ENCODE measurements around the gene INVS. TPM values are rescaled to one million over a fixed set of nuclear protein-coding genes. Genes with fewer than 3 reads are reported as not detected.

The INVS gene
- total and polyA plus RNA-seq, 4 donors, result 5.7 to 28.1 (median 10.0) TPM

DNA sequence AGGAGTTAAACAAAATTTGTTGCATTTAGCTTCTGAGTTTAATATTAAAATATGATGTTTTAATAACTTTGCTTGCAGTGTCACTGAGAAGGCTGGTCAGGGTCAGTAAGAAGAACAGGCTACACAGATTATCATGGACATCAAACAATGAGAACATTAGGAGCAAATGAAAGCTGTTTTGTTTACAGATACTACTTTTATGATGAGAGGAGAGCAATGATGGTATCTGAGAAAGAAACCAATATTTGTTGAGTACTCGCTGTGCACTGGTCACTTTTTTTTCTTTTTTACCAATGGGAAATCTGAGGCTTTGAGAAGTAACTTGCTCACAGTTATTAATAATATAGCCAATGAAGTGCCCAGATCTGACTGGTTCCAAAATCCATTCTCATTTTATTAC is 109.6 kb downstream of the INVS start:
- no peak for DNase-seq (ENCODE audit: low spot score)
- Histone ChIP-seq H3K4me3 (ENCODE audit: low read depth in 1 of 3, low read length in 3 of 3) (no peak overlapping the region), H3K27ac (ENCODE audit: low read depth in 1 of 2, low read length in 2 of 2) (no peak overlapping the region), H3K36me3 (ENCODE audit: control insufficient read depth in 4 of 4, insufficient read depth in 3 of 4, low read depth in 1 of 4, low read length in 3 of 4) (no peaks in the 10 kb centered on the region), H3K27me3 (ENCODE audit: control insufficient read depth in 4 of 4, insufficient read depth in 4 of 4, low read length in 3 of 4) (no peaks in the 10 kb centered on the region), H3K4me1 (ENCODE audit: control insufficient read depth in 4 of 4, insufficient read depth in 4 of 4, low read length in 3 of 4) (no peaks in the 10 kb centered on the region), H3K9ac (ENCODE audit: low read depth in 1 of 2, low read length in 2 of 2) (no peak overlapping the region), H3K9me3 (ENCODE audit: control insufficient read depth in 4 of 4, low read length in 3 of 4) (no peaks in the 10 kb centered on the region)
- WGBS, result 95% methylated on average over 1 of the region's 1 CpG
- TF ChIP-seq HNF4A (conservative IDR thresholded peaks at IDR 0.05) (no peak), FOXA2 (IDR thresholded peaks at IDR 0.05) (no peak), SP1 (IDR thresholded peaks at IDR 0.05) (no peak), FOXA1 (IDR thresholded peaks at IDR 0.05) (no peak), RAD21 (IDR thresholded peaks at IDR 0.05) (no peak), RXRA (IDR thresholded peaks at IDR 0.05) (no peak)
- TF ChIP-seq, protein P1, sequence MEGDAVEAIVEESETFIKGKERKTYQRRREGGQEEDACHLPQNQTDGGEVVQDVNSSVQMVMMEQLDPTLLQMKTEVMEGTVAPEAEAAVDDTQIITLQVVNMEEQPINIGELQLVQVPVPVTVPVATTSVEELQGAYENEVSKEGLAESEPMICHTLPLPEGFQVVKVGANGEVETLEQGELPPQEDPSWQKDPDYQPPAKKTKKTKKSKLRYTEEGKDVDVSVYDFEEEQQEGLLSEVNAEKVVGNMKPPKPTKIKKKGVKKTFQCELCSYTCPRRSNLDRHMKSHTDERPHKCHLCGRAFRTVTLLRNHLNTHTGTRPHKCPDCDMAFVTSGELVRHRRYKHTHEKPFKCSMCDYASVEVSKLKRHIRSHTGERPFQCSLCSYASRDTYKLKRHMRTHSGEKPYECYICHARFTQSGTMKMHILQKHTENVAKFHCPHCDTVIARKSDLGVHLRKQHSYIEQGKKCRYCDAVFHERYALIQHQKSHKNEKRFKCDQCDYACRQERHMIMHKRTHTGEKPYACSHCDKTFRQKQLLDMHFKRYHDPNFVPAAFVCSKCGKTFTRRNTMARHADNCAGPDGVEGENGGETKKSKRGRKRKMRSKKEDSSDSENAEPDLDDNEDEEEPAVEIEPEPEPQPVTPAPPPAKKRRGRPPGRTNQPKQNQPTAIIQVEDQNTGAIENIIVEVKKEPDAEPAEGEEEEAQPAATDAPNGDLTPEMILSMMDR (IDR thresholded peaks at IDR 0.05; ENCODE audit: low read depth, low read length, missing input control), result no peak

DNA sequence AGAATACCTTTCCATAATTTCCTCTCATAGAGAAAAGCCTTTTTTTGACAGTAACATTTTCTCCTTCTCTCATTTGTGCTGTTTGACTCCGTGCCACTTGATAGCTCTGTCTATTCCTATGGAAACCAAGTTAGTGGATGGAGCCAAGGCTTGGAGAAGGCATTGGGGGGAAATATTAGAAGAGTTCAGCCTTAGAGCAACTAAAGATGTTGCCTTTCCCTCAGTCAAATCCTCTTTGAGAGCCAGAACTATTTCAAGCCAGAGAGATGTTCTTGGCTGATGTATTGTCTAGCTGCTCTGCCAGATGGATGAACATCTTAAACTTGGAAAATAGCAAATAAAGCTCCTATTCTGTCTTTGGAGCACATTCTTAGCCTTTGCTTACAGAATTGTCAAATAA is 112.4 kb downstream of the INVS start:
- no peak for DNase-seq (ENCODE audit: low spot score)
- H3K36me3 ChIP-seq (ENCODE audit: control insufficient read depth in 4 of 4, insufficient read depth in 3 of 4, low read depth in 1 of 4, low read length in 3 of 4), result no peaks in the 10 kb centered on the region
- H3K27ac ChIP-seq (ENCODE audit: low read depth in 1 of 2, low read length in 2 of 2), result no peak overlapping the region
- H3K4me3 ChIP-seq (ENCODE audit: low read depth in 1 of 3, low read length in 3 of 3), result no peak overlapping the region
- TF ChIP-seq HNF4G (IDR thresholded peaks at IDR 0.05), result no peak
- TF ChIP-seq GABPA (IDR thresholded peaks at IDR 0.05 in 1 of 2, conservative IDR thresholded peaks at IDR 0.05 in 1 of 2), result no peak
- no peak for TF ChIP-seq RXRA (IDR thresholded peaks at IDR 0.05)
- TF ChIP-seq, protein P2, sequence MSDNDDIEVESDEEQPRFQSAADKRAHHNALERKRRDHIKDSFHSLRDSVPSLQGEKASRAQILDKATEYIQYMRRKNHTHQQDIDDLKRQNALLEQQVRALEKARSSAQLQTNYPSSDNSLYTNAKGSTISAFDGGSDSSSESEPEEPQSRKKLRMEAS (IDR thresholded peaks at IDR 0.05), result no peak
- TF ChIP-seq, protein P3, sequence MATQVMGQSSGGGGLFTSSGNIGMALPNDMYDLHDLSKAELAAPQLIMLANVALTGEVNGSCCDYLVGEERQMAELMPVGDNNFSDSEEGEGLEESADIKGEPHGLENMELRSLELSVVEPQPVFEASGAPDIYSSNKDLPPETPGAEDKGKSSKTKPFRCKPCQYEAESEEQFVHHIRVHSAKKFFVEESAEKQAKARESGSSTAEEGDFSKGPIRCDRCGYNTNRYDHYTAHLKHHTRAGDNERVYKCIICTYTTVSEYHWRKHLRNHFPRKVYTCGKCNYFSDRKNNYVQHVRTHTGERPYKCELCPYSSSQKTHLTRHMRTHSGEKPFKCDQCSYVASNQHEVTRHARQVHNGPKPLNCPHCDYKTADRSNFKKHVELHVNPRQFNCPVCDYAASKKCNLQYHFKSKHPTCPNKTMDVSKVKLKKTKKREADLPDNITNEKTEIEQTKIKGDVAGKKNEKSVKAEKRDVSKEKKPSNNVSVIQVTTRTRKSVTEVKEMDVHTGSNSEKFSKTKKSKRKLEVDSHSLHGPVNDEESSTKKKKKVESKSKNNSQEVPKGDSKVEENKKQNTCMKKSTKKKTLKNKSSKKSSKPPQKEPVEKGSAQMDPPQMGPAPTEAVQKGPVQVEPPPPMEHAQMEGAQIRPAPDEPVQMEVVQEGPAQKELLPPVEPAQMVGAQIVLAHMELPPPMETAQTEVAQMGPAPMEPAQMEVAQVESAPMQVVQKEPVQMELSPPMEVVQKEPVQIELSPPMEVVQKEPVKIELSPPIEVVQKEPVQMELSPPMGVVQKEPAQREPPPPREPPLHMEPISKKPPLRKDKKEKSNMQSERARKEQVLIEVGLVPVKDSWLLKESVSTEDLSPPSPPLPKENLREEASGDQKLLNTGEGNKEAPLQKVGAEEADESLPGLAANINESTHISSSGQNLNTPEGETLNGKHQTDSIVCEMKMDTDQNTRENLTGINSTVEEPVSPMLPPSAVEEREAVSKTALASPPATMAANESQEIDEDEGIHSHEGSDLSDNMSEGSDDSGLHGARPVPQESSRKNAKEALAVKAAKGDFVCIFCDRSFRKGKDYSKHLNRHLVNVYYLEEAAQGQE (IDR thresholded peaks at IDR 0.05), result no peak
- TF ChIP-seq NR2F2 (IDR thresholded peaks at IDR 0.05), result no peak
- TF ChIP-seq SP1 (IDR thresholded peaks at IDR 0.05), result no peak
- no peak for TF ChIP-seq FOXA2 (IDR thresholded peaks at IDR 0.05)
- no peak for TF ChIP-seq EGR1 (IDR thresholded peaks at IDR 0.05; ENCODE audit: low read depth in 2 of 2)
- TF ChIP-seq, protein P4, sequence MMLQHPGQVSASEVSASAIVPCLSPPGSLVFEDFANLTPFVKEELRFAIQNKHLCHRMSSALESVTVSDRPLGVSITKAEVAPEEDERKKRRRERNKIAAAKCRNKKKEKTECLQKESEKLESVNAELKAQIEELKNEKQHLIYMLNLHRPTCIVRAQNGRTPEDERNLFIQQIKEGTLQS (IDR thresholded peaks at IDR 0.05), result no peak
- no peak for TF ChIP-seq YY1 (IDR thresholded peaks at IDR 0.05)
- no peak for TF ChIP-seq ZBTB33 (IDR thresholded peaks at IDR 0.05)
- TF ChIP-seq RAD21 (IDR thresholded peaks at IDR 0.05), result no peak
- TF ChIP-seq, protein P1 (IDR thresholded peaks at IDR 0.05; ENCODE audit: low read depth, low read length, missing input control), result no peak
- 92% methylated on average over 1 of the region's 1 CpG for WGBS
- no peak overlapping the region for H3K9ac ChIP-seq (ENCODE audit: low read depth in 1 of 2, low read length in 2 of 2)
- H3K9me3 ChIP-seq (ENCODE audit: control insufficient read depth in 4 of 4, low read length in 3 of 4), result no peaks in the 10 kb centered on the region
- no peaks in the 10 kb centered on the region for H3K4me1 ChIP-seq (ENCODE audit: control insufficient read depth in 4 of 4, insufficient read depth in 4 of 4, low read length in 3 of 4)
- no peaks in the 10 kb centered on the region for H3K27me3 ChIP-seq (ENCODE audit: control insufficient read depth in 4 of 4, insufficient read depth in 4 of 4, low read length in 3 of 4)

Measured in liver (tissue), 9 donors.